ENCODE results near the gene BCKDK.

- TF ChIP-seq POLR2AphosphoS5 (IDR thresholded peaks at IDR 0.05; ENCODE audit: low read depth, low read length) (no peak), CTCF (IDR thresholded peaks at IDR 0.05) (no peak), REST (IDR thresholded peaks at IDR 0.05; ENCODE audit: insufficient read depth in 1 of 2, low read depth in 2 of 2, low read length in 1 of 2) (no peak), TCF7L2 (IDR thresholded peaks at IDR 0.05; ENCODE audit: low read depth, low read length) (no peak), SIN3A (IDR thresholded peaks at IDR 0.05; ENCODE audit: borderline replicate concordance, insufficient read depth, low read depth, low read length) (no peak)
These were observed 20.8 kb downstream of the BCKDK start for GRCh38 chr16:31128711-31129567.
